Immature natural killer cell (primary cell): ENCODE measurements around the gene UBQLN4. TPM values are rescaled to one million over a fixed set of nuclear protein-coding genes. Genes with fewer than 3 reads are reported as not detected.
"Not testable (repeated sequence)": the region's sequence is repeated elsewhere in the genome, so short reads cannot be mapped to it uniquely, and the experiment has no call there.

Experiments
- DNase-seq, 3 donors: peaks; one replicate each; pipeline ENCODE4 v3.0.0; 2022; ENCODE audit warnings: mixed read lengths in 1 of 3
- H3K27ac Mint-ChIP-seq, 6 donors: one replicate each; pipeline ENCODE4 v1.8.0; 2020; ENCODE audit warnings: mixed read lengths in 6 of 6, mild to moderate bottlenecking in 5 of 6, inconsistent platforms in 4 of 6, moderate library complexity in 3 of 6
- H3K27me3 Mint-ChIP-seq, 3 donors: one replicate each; pipeline ENCODE4 v1.8.0; 2020 to 2021; ENCODE audit warnings: low read depth in 3 of 3, mild to moderate bottlenecking in 3 of 3, mixed read lengths in 3 of 3, moderate library complexity in 3 of 3, inconsistent platforms in 1 of 3
- H3K36me3 Mint-ChIP-seq, 3 donors: one replicate each; pipeline ENCODE4 v1.8.0; 2020; ENCODE audit warnings: mixed read lengths in 3 of 3, inconsistent platforms in 2 of 3, mild to moderate bottlenecking in 2 of 3
- H3K4me1 Mint-ChIP-seq, 2 donors: one replicate each; pipeline ENCODE4 v1.8.0; 2020; ENCODE audit warnings: inconsistent platforms in 2 of 2, mild to moderate bottlenecking in 2 of 2, mixed read lengths in 2 of 2, moderate library complexity in 1 of 2
- H3K4me3 Mint-ChIP-seq, 5 donors: one replicate each; pipeline ENCODE4 v1.8.0; 2020; ENCODE audit warnings: mild to moderate bottlenecking in 5 of 5, mixed read lengths in 5 of 5, inconsistent platforms in 3 of 5, moderate library complexity in 3 of 5
- H3K9me3 Mint-ChIP-seq, 6 donors: one replicate each; pipeline ENCODE4 v1.8.0; 2020; ENCODE audit warnings: mild to moderate bottlenecking in 6 of 6, mixed read lengths in 6 of 6, inconsistent platforms in 4 of 6, moderate library complexity in 3 of 6
- polyA plus RNA-seq, 3 donors: library from polyadenylated mRNA; unstranded; fragments of 300-500 nt; fragmentation: Illumina TruSeq; gene quantifications; one replicate each; pipeline ENCODE4 v1.2.3, GENCODE V29; 2021

UBQLN4 gene
- polyA plus RNA-seq, 3 donors from 2014 or later = 5.0 to 10.8 (median 7.6) TPM

DNA sequence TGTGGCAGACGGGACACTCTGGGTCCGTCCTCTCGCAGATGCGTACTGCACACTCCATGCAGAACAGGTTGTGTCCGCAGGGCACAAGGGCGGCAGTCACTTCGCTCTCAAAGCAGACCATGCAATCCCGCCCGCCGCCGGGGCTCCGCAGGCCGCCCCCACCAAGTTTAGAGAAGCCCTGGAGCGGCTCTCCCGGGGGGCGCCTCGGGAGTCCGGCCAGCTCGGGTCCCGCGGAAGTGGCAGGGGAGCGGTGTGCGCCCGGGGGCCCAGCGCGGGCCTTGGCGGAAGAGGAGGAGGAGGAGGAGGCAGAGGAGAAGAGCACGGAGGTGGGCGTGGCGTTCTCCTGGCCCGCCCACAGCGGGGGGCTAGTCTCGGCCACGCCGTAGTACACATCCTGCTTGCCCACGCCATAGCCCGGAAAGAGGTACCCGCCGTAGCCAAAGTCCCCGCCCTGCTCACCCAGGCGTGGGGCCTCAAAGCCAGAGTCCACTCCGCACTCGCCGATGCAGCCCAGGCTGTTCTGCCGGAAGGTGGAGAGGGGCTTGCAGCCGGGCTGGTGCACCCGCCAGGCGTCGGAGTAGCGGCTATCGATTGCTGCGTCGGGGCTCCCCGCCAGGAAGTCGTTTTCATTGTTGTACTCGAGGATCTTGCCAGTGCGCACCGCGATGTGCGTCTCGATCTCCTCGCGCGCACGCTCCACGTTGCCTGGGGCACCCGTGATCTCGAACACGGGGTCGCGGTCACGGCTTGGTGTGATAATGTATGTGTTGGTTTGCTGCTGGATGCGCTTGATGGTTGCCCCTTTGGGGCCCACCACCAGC is 23.2 kb upstream of the UBQLN4 start:
- peak overlapping the region; percentile 68 to 86 (median 76) for H3K4me3 Mint-ChIP-seq
- H3K4me1 Mint-ChIP-seq = peaks cover 9 to 15% of the 10 kb centered on the region in 2 donors
- H3K36me3 Mint-ChIP-seq = no peaks in the 10 kb centered on the region
- no peaks in the 10 kb centered on the region for H3K9me3 Mint-ChIP-seq
- peaks cover 2 to 6% (median 3%) of the 10 kb centered on the region in 3 donors for H3K27me3 Mint-ChIP-seq
- H3K27ac Mint-ChIP-seq = peak overlapping the region in 4 of 6 donors; percentile 23 to 62 (median 50)
- peak; percentile 35 to 58 (median 42) for DNase-seq

DNA sequence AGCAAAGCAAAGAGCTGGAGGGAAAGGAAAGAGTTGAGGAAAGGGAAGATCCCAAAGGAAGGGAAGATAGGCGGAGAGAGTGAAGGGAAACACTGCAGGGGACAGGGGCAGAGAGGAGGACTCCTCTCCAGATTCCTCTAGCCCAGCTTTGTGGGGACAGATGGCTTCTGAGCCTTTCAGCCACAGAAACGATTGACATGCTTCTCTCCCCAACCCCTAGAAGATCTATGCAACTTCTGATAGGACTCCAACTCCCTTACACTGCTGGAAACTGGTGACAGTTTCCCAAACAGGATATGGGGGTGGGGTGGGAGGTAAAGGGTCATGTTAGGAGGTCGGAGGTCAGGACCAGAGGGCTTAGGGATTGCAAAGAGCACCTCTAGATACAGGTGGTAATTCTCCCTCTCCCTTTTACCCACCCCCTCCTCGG is 22.2 kb upstream of the UBQLN4 start:
- H3K4me1 Mint-ChIP-seq = peaks cover 4 to 15% of the 10 kb centered on the region in 2 donors
- peaks cover 2 to 6% (median 3%) of the 10 kb centered on the region in 3 donors for H3K27me3 Mint-ChIP-seq
- H3K36me3 Mint-ChIP-seq = no peaks in the 10 kb centered on the region
- H3K9me3 Mint-ChIP-seq = no peaks in the 10 kb centered on the region
- no peak for DNase-seq
- peak overlapping the region in 4 of 5 donors; percentile 26 to 78 (median 66) for H3K4me3 Mint-ChIP-seq
- peak overlapping the region in 3 of 6 donors; percentile 57 to 74 (median 61) for H3K27ac Mint-ChIP-seq

DNA sequence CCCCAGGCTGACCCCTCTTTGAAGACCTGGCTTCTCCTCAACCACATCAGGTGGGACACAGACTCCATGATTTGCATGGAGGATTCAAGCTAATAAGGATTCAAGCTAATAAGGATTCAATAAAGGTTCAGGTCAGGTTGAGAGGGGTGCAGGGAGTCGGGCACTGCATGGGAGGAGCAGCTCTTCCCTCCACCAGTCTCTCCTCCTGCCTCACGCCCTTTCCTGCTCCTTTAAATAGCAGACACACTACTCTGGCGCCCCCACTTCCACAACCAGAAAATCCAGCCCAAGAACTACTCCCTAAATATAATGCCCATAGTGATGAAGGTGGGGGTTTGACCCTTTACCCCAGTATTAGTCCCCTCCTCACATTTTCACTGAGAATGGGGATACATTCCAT is 21.6 kb upstream of the UBQLN4 start:
- peak overlapping the region in 1 of 5 donors; percentile 78 for H3K4me3 Mint-ChIP-seq
- H3K9me3 Mint-ChIP-seq = no peaks in the 10 kb centered on the region
- no peak for DNase-seq
- H3K36me3 Mint-ChIP-seq = no peaks in the 10 kb centered on the region
- peaks cover 4 to 15% of the 10 kb centered on the region in 2 donors for H3K4me1 Mint-ChIP-seq
- peaks cover 2 to 6% (median 3%) of the 10 kb centered on the region in 3 donors for H3K27me3 Mint-ChIP-seq
- H3K27ac Mint-ChIP-seq = peak overlapping the region in 1 of 6 donors; percentile 74

GRCh38 chr1:156074661-156075060 is 21.1 kb upstream of the UBQLN4 start:
- H3K4me1 Mint-ChIP-seq = peaks cover 4 to 15% of the 10 kb centered on the region in 2 donors
- no peak overlapping the region for H3K27ac Mint-ChIP-seq
- H3K9me3 Mint-ChIP-seq = no peaks in the 10 kb centered on the region
- no peak for DNase-seq
- H3K36me3 Mint-ChIP-seq = no peaks in the 10 kb centered on the region
- H3K4me3 Mint-ChIP-seq = no peak overlapping the region
- H3K27me3 Mint-ChIP-seq = peaks cover 2 to 6% (median 3%) of the 10 kb centered on the region in 3 donors

DNA sequence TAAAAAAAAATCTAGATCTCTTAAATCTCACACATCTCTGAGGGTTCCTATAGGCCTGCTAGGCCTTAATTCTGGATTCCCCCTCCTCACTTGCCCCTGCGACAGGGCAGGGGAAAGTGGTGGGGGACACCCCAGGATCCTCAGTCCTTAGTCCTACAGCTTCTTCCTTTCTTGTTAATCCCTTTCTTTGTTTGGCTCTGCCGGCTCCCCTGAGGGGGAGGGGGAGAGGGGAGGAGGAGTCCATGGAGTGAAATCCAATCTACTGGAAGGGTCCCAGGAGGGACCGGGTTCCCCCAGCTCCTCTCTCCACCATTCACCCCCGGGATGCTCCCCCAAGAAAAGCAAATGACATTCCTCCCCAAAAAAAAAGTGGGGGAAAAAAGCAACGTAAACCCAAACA is 20.1 kb upstream of the UBQLN4 start:
- DNase-seq = no peak
- Mint-ChIP-seq H3K27me3 (peaks cover 2 to 6% (median 3%) of the 10 kb centered on the region in 3 donors), H3K4me3 (no peak overlapping the region), H3K4me1 (peaks cover 4 to 15% of the 10 kb centered on the region in 2 donors), H3K27ac (no peak overlapping the region), H3K9me3 (no peaks in the 10 kb centered on the region), H3K36me3 (no peaks in the 10 kb centered on the region)

- Mint-ChIP-seq H3K9me3 (no peaks in the 10 kb centered on the region), H3K27me3 (peaks cover 2 to 4% (median 3%) of the 10 kb centered on the region in 3 donors), H3K4me3 (no peak overlapping the region), H3K36me3 (no peaks in the 10 kb centered on the region), H3K4me1 (peaks cover 3 to 15% of the 10 kb centered on the region in 2 donors), H3K27ac (no peak overlapping the region)
- no peak for DNase-seq
Observed at GRCh38 chr1:156073110-156073687, 19.6 kb upstream of the UBQLN4 start.

DNA sequence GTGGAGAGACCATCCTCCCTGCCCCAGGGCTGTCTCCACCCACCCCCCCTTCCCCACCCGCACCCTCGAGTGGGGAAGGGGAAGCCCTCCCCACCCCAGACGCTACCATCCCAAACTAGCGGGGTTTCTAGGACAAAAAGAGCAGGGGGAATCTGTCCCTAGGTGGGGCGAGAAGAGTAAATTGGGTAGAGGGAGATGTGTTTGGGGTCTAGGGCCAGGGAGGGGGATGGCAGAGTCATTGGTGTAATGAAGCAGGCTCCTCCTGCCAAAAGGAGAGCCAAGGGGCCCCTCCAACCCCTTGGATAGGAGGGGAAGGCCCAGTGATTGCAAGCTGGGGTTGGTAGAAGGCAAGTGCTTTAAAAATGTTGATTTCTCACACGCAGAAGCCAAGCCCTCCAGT is 18.7 kb upstream of the UBQLN4 start:
- H3K27ac Mint-ChIP-seq = no peak overlapping the region
- H3K4me3 Mint-ChIP-seq = no peak overlapping the region
- no peaks in the 10 kb centered on the region for H3K36me3 Mint-ChIP-seq
- H3K27me3 Mint-ChIP-seq = peaks cover 2 to 4% (median 3%) of the 10 kb centered on the region in 3 donors
- no peak for DNase-seq
- peaks cover 0 to 15% of the 10 kb centered on the region in 2 donors for H3K4me1 Mint-ChIP-seq
- no peaks in the 10 kb centered on the region for H3K9me3 Mint-ChIP-seq

- H3K9me3 Mint-ChIP-seq, H3K27me3 Mint-ChIP-seq, H3K4me3 Mint-ChIP-seq, H3K27ac Mint-ChIP-seq, DNase-seq, H3K36me3 Mint-ChIP-seq: not testable (repeated sequence)
- peaks cover 1 to 13% of the 10 kb centered on the region in 2 donors for H3K4me1 Mint-ChIP-seq
Observed at GRCh38 chr1:156071332-156071816, 17.8 kb upstream of the UBQLN4 start.

DNA sequence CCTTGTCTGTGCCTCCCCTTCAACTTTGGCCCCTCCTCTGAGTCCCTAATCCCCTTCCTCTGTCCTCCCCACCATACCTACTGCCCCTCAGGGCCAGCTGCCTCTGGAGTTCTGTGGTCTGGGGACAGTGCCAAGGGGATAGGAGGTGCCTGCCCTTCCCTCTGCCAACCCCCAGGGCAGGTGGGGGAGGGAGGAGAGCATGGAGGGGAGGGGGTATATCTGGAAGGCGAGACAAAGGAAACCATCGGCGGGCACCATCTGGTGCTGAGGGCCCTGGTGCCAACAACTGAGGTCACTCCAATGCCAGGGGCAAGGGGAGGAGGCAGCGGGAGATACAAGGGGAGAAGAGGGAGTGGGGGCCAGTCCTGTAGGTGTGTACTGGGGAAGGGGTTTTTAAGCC is 16.9 kb upstream of the UBQLN4 start:
- Mint-ChIP-seq H3K4me1 (peaks cover 1 to 5% of the 10 kb centered on the region in 2 donors), H3K27ac (no peak overlapping the region), H3K9me3 (no peaks in the 10 kb centered on the region), H3K4me3 (no peak overlapping the region), H3K27me3 (peaks cover 0 to 4% (median 3%) of the 10 kb centered on the region in 3 donors), H3K36me3 (no peaks in the 10 kb centered on the region)
- DNase-seq = no peak

DNA sequence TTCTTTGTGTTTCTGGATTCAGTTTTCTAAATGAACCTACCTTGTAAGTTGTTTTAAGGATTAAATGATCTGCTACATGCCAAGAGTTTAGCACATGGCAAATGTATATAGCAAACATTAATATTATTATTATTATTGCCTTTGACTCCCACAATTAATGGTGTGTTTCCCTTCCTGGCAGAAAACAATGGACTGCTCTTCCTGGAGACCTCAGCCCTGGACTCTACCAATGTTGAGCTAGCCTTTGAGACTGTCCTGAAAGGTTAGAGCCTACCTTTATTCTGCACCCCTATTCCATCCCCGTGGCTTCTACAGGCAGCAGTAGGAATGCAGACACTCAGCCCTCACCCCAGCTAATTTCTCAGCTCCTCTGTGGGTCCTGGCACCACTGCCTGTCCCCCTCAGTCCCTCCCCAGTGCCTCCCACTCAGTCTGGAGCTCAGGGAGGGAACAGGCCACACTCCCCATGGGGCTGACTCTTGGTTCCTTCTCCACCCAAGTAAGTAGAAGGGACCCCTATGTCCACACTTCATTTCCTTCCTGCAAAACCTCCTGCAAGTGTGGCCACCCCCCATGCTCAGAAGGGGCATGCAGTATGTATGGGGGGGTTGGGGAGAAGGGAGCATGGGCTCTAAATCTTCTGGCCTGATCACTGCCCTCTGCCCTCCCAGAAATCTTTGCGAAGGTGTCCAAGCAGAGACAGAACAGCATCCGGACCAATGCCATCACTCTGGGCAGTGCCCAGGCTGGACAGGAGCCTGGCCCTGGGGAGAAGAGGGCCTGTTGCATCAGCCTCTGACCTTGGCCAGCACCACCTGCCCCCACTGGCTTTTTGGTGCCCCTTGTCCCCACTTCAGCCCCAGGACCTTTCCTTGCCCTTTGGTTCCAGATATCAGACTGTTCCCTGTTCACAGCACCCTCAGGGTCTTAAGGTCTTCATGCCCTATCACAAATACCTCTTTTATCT is 16.2 kb upstream of the UBQLN4 start:
- no peak for DNase-seq
- H3K4me3 Mint-ChIP-seq = no peak overlapping the region
- H3K9me3 Mint-ChIP-seq = no peaks in the 10 kb centered on the region
- H3K27me3 Mint-ChIP-seq = peaks cover 0 to 3% (median 0%) of the 10 kb centered on the region in 3 donors
- no peaks in the 10 kb centered on the region for H3K36me3 Mint-ChIP-seq
- H3K4me1 Mint-ChIP-seq = peaks cover 1 to 7% of the 10 kb centered on the region in 2 donors
- no peak overlapping the region for H3K27ac Mint-ChIP-seq

DNA sequence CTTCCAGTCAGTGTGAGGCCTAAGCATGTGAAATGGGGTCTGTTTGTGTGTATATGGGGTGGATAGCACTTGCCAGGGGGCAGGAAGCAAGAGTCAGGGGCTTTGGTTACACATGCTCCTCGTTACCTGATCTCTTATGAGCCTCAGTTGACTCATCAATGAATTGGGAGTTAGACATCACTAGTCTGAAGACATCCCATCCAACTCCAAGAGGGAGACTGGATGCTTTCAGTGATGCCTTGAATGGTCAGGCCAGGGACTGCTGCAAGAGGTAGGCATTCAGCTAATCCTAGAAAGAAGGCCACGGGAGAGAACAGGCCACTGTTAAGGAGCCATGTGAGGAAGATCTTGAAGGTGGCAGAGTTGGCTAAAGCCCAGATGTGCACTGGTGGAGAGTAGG is 13.7 kb upstream of the UBQLN4 start:
- Mint-ChIP-seq H3K27ac (peak overlapping the region in 1 of 6 donors; percentile 30), H3K9me3 (no peaks in the 10 kb centered on the region)

GRCh38 chr1:156065871-156066270 is 12.3 kb upstream of the UBQLN4 start:
- no peak for DNase-seq
- no peaks in the 10 kb centered on the region for H3K27me3 Mint-ChIP-seq
- no peak overlapping the region for H3K4me3 Mint-ChIP-seq
- H3K4me1 Mint-ChIP-seq = peaks cover 1 to 7% of the 10 kb centered on the region in 2 donors
- H3K9me3 Mint-ChIP-seq = no peaks in the 10 kb centered on the region
- no peak overlapping the region for H3K27ac Mint-ChIP-seq
- no peaks in the 10 kb centered on the region for H3K36me3 Mint-ChIP-seq

More for the DNA sequence above, 13.7 kb upstream of the UBQLN4 start:
- Mint-ChIP-seq H3K36me3 (no peaks in the 10 kb centered on the region), H3K4me3 (no peak overlapping the region), H3K4me1 (peaks cover 1 to 7% of the 10 kb centered on the region in 2 donors), H3K27me3 (no peaks in the 10 kb centered on the region)
- DNase-seq = no peak

- H3K27me3 Mint-ChIP-seq = no peaks in the 10 kb centered on the region
- H3K4me3 Mint-ChIP-seq = no peak overlapping the region
- peaks cover 1 to 7% of the 10 kb centered on the region in 2 donors for H3K4me1 Mint-ChIP-seq
- no peak for DNase-seq
- no peaks in the 10 kb centered on the region for H3K36me3 Mint-ChIP-seq
- peak overlapping the region in 2 of 6 donors; percentile 0 to 10 for H3K27ac Mint-ChIP-seq
- H3K9me3 Mint-ChIP-seq = no peaks in the 10 kb centered on the region
Observed at GRCh38 chr1:156065212-156065611, 11.6 kb upstream of the UBQLN4 start.
